DMS 273 (cell line): Measurements from ENCODE around the gene CAPG.
"Not testable (repeated sequence)": the region's sequence is repeated elsewhere in the genome, so short reads cannot be mapped to it uniquely, and the experiment has no call there.

Experiments
- DNase-seq: peaks from one replicate; lab custom pipeline; 2025; ENCODE audit not compliant: unreplicated experiment; lab: John Stamatoyannopoulos, UW

CAPG gene

GRCh38 chr2:85421260-85422071, 11.3 kb upstream of the CAPG start:
- DNase-seq: peak; percentile 89

GRCh38 chr2:85420536-85421259, 10.5 kb upstream of the CAPG start:
- DNase-seq: peak; percentile 95

- DNase-seq: no peak
Observed at GRCh38 chr2:85419009-85419675, 9.0 kb upstream of the CAPG start.

GRCh38 chr2:85418132-85419008, 8.2 kb upstream of the CAPG start, which contains the start of gene SH2D6:
TSS of gene SH2D6 (plus strand) at chr2:85418714. CDS start at chr2:85429466, 10,752 bp downstream.
- DNase-seq: peak; percentile 96

- no peak for DNase-seq
Observed at GRCh38 chr2:85415980-85416650, 5.9 kb upstream of the CAPG start.

GRCh38 chr2:85414761-85415553, 4.8 kb upstream of the CAPG start:
- DNase-seq: no peak

GRCh38 chr2:85414421-85414759, 4.2 kb upstream of the CAPG start:
- not testable (repeated sequence) for DNase-seq

- no peak for DNase-seq
Observed at GRCh38 chr2:85413592-85414420, 3.6 kb upstream of the CAPG start.

GRCh38 chr2:85411405-85411748, 1.2 kb upstream of the CAPG start:
- no peak for DNase-seq

- DNase-seq: no peak
Observed at GRCh38 chr2:85410584-85411404, 628 bp upstream of the CAPG start.

- DNase-seq: peak; percentile 80
Observed at GRCh38 chr2:85405201-85406059, 4.7 kb downstream of the CAPG start.

GRCh38 chr2:85401844-85402243, 8.3 kb downstream of the CAPG start:
- no peak for DNase-seq

GRCh38 chr2:85401464-85401805, 8.7 kb downstream of the CAPG start:
- no peak for DNase-seq

GRCh38 chr2:85400541-85401463, 9.4 kb downstream of the CAPG start:
- no peak for DNase-seq

- DNase-seq: no peak
Observed at GRCh38 chr2:85400023-85400422, 10.1 kb downstream of the CAPG start.

- no peak for DNase-seq
Observed at GRCh38 chr2:85399183-85399455, 11.0 kb downstream of the CAPG start.
